GM12873 (cell line): ENCODE results near the gene TFF2.

Experiments
- CTCF ChIP-seq: IDR thresholded peaks from 2 replicates; pipeline ENCODE4 v1.5.1; 2012; ENCODE audit warnings: low read depth, mild to moderate bottlenecking, moderate library complexity, low read length, control low read depth; ENCODE audit not compliant: insufficient read depth; ENCODE audit errors: missing control alignments

The TFF2 gene

GRCh38 chr21:42301371-42302075 is 49.3 kb downstream of the TFF2 start:
- TF ChIP-seq CTCF, result no peak

GRCh38 chr21:42300956-42301355 is 49.8 kb downstream of the TFF2 start:
- no peak for TF ChIP-seq CTCF

- TF ChIP-seq CTCF, result no peak
These were observed 50.7 kb downstream of the TFF2 start for GRCh38 chr21:42300045-42300583.

- no peak for TF ChIP-seq CTCF
These were observed 51.3 kb downstream of the TFF2 start for GRCh38 chr21:42299324-42300044.

- TF ChIP-seq CTCF, result no peak
These were observed 52.1 kb downstream of the TFF2 start for GRCh38 chr21:42298657-42299056.

- TF ChIP-seq CTCF, result no peak
These were observed 52.6 kb downstream of the TFF2 start for GRCh38 chr21:42298237-42298636.

- TF ChIP-seq CTCF, result no peak
These were observed 53.4 kb downstream of the TFF2 start for GRCh38 chr21:42297377-42297776.
